ENCODE data around the gene ERICH3. TPM values are rescaled to one million over a fixed set of nuclear protein-coding genes. Genes with fewer than 3 reads are reported as not detected.
"Not testable (repeated sequence)": the region's sequence is repeated elsewhere in the genome, so short reads cannot be mapped to it uniquely, and the experiment has no call there.

Gene ERICH3
- total RNA-seq, 4 donors from 2014 or later, result 0.13 TPM; not detected in 3

- Histone ChIP-seq H3K4me3 (no peak overlapping the region), H3K27ac (no peak overlapping the region), H3K9me3 (no peaks in the 10 kb centered on the region), H3K27me3 (no peaks in the 10 kb centered on the region), H3K4me1 (no peaks in the 10 kb centered on the region), H3K36me3 (no peaks in the 10 kb centered on the region)
- TF ChIP-seq POLR2AphosphoS5 (IDR thresholded peaks at IDR 0.05) (no peak), EP300 (IDR thresholded peaks at IDR 0.05) (no peak), POLR2A (IDR thresholded peaks at IDR 0.05) (no peak), CTCF (IDR thresholded peaks at IDR 0.05) (no peak)
- WGBS, 2 donors (ENCODE audit: low coverage in 1 of 2), result 73 to 93% methylated on average over 4 of the region's 4 CpGs
- ATAC-seq, result no peak
Observed at GRCh38 chr1:74681449-74681848, 7.9 kb upstream of the ERICH3 start.

GRCh38 chr1:74681001-74681400, 7.4 kb upstream of the ERICH3 start:
- Histone ChIP-seq H3K36me3 (no peaks in the 10 kb centered on the region), H3K27ac (no peak overlapping the region), H3K4me3 (no peak overlapping the region), H3K4me1 (no peaks in the 10 kb centered on the region), H3K27me3 (no peaks in the 10 kb centered on the region), H3K9me3 (no peaks in the 10 kb centered on the region)
- no peak for ATAC-seq
- 36 to 48% methylated on average over 1 to 3 of the region's 3 CpGs for WGBS, 2 donors (ENCODE audit: low coverage in 1 of 2)
- TF ChIP-seq POLR2A (IDR thresholded peaks at IDR 0.05), result no peak
- no peak for TF ChIP-seq POLR2AphosphoS5 (IDR thresholded peaks at IDR 0.05)
- TF ChIP-seq CTCF (IDR thresholded peaks at IDR 0.05), result no peak
- TF ChIP-seq EP300 (IDR thresholded peaks at IDR 0.05), result no peak

- peaks cover 5% of the 10 kb centered on the region for H3K27me3 ChIP-seq
- H3K4me3 ChIP-seq, result no peak overlapping the region
- WGBS, 2 donors (ENCODE audit: low coverage in 1 of 2), result 100% methylated on average over 2 of the region's 2 CpGs; no CpG with 5 or more reads in 1 of the 2 donors
- no peak for TF ChIP-seq CTCF (IDR thresholded peaks at IDR 0.05)
- TF ChIP-seq EP300 (IDR thresholded peaks at IDR 0.05), result no peak
- TF ChIP-seq POLR2AphosphoS5 (IDR thresholded peaks at IDR 0.05), result no peak
- no peak for TF ChIP-seq POLR2A (IDR thresholded peaks at IDR 0.05)
- H3K36me3 ChIP-seq, result no peaks in the 10 kb centered on the region
- no peak for ATAC-seq
- H3K9me3 ChIP-seq, result no peaks in the 10 kb centered on the region
- H3K4me1 ChIP-seq, result no peaks in the 10 kb centered on the region
- H3K27ac ChIP-seq, result no peak overlapping the region
Observed at GRCh38 chr1:74679811-74680210, 6.2 kb upstream of the ERICH3 start.

GRCh38 chr1:74677926-74678325, 4.3 kb upstream of the ERICH3 start:
- Histone ChIP-seq H3K4me1 (peaks cover 0 to 13% (median 4%) of the 10 kb centered on the region in 3 donors), H3K27me3 (peaks cover 24% of the 10 kb centered on the region), H3K4me3 (no peak overlapping the region), H3K27ac (no peak overlapping the region), H3K9me3 (no peaks in the 10 kb centered on the region), H3K36me3 (no peaks in the 10 kb centered on the region)
- TF ChIP-seq POLR2A (IDR thresholded peaks at IDR 0.05) (no peak), POLR2AphosphoS5 (IDR thresholded peaks at IDR 0.05) (no peak), EP300 (IDR thresholded peaks at IDR 0.05) (no peak), CTCF (IDR thresholded peaks at IDR 0.05) (no peak)
- no peak for ATAC-seq

- H3K36me3 ChIP-seq, result no peaks in the 10 kb centered on the region
- 66 to 86% methylated on average over 1 to 6 of the region's 6 CpGs for WGBS, 2 donors (ENCODE audit: low coverage in 1 of 2)
- TF ChIP-seq POLR2AphosphoS5 (IDR thresholded peaks at IDR 0.05) (no peak), EP300 (IDR thresholded peaks at IDR 0.05) (no peak), CTCF (IDR thresholded peaks at IDR 0.05) (no peak), POLR2A (IDR thresholded peaks at IDR 0.05) (no peak)
- H3K4me1 ChIP-seq, result peaks cover 0 to 13% (median 4%) of the 10 kb centered on the region in 3 donors
- no peak overlapping the region for H3K4me3 ChIP-seq
- no peak overlapping the region for H3K27ac ChIP-seq
- peaks cover 0 to 12% (median 0%) of the 10 kb centered on the region in 3 donors for H3K9me3 ChIP-seq
- ATAC-seq, result no peak
- peaks cover 28% of the 10 kb centered on the region for H3K27me3 ChIP-seq
Observed at GRCh38 chr1:74674278-74675048, 871 bp upstream of the ERICH3 start.

- 84 to 89% methylated on average over 3 of the region's 3 CpGs for WGBS, 2 donors (ENCODE audit: low coverage in 1 of 2)
- not testable (repeated sequence) for H3K4me3 ChIP-seq, H3K36me3 ChIP-seq, ATAC-seq, H3K27ac ChIP-seq
- Histone ChIP-seq H3K4me1 (peaks cover 0 to 13% (median 4%) of the 10 kb centered on the region in 3 donors), H3K9me3 (peaks cover 0 to 12% (median 0%) of the 10 kb centered on the region in 3 donors), H3K27me3 (peaks cover 28% of the 10 kb centered on the region)
Observed at GRCh38 chr1:74670866-74671265, 2.7 kb downstream of the ERICH3 start.
